HCT116 (cell line): ENCODE measurements around the gene SLC12A7. TPM values are rescaled to one million over a fixed set of nuclear protein-coding genes. Genes with fewer than 3 reads are reported as not detected.

Experiments
- ATAC-seq: fragments of 200-7000 bp; cut with Tn5 transposase; 2 replicates; pipeline ENCODE4 v1.9.1; 2020; ENCODE audit warnings: mild to moderate bottlenecking, moderate library complexity
- BruUV-seq: library from RNA; stranded (reverse); fragments of 400-500 nt; replicated peaks from 2 replicates; lab custom pipeline; 2021; lab: Mats Ljungman, UMichigan
- CTCF ChIA-PET: fragments of 300-600 bp; sonication (Branson Sonifier 250); formaldehyde crosslinking; loops from one replicate; lab custom pipeline; 2021; ENCODE audit warnings: antibody characterized with exemption; lab: Charles Lee
- POLR2A ChIA-PET: fragments of 300-600, 350-600 bp; sonication (Branson Sonifier 250); formaldehyde crosslinking; loops from one replicate; lab custom pipeline; 2021; ENCODE audit warnings: antibody characterized with exemption; lab: Charles Lee
- RAD21 ChIA-PET, 2 experiments: fragments of 300-600 bp; sonication (Branson Sonifier 250); formaldehyde crosslinking; loops; one replicate each; lab custom pipeline; 2023; ENCODE audit warnings: low total read pairs in 2 of 2; ENCODE audit not compliant: uncharacterized antibody in 2 of 2, unreplicated experiment in 2 of 2, low non-redundant PET in 1 of 2; lab: Charles Lee
- DNase-seq: peaks from one replicate; pipeline ENCODE4 v3.0.0-alpha.2; 2010; ENCODE audit warnings: low read depth, low spot score
- H2AFZ ChIP-seq: fragments of 200-600 bp; shearing (Covaris generic), sonication (generic); 2 replicates; pipeline ENCODE4 v1.6.1; 2017; ENCODE audit warnings: low read depth, mixed run types, mixed read lengths, antibody characterized with exemption, low read length; ENCODE audit not compliant: poor library complexity, severe bottlenecking
- H3K27ac ChIP-seq: 2 replicates; pipeline ENCODE4 v1.5.1; 2012; ENCODE audit warnings: low read depth, low read length
- H3K27me3 ChIP-seq: fragments of 200-600 bp; sonication (generic); 2 replicates; pipeline ENCODE4 v1.6.1; 2016; ENCODE audit warnings: mixed run types, low read length, mixed read lengths; ENCODE audit not compliant: insufficient read depth
- H3K36me3 ChIP-seq, 2 experiments: fragments of 200-500 bp in 1 of 2; fragments of 200-600 bp in 1 of 2; sonication (Bioruptor generic) in 1 of 2; sonication (generic) in 1 of 2; 2 replicates each; pipeline versions ENCODE4 v1.5.1 to v1.6.1; 2014 to 2016; ENCODE audit warnings: low read length in 2 of 2, inconsistent platforms in 1 of 2, mixed read lengths in 1 of 2, mixed run types in 1 of 2; ENCODE audit not compliant: insufficient read depth in 2 of 2, control insufficient read depth in 1 of 2
- H3K4me1 ChIP-seq, 2 experiments: fragments of 200-600 bp in 1 of 2; sonication (generic) in 1 of 2; 2 replicates each; pipeline versions ENCODE4 v1.5.1 to v1.6.1; 2012 to 2017; ENCODE audit warnings: low read length in 2 of 2, inconsistent platforms in 1 of 2, mild to moderate bottlenecking in 1 of 2, mixed read lengths in 1 of 2, mixed run types in 1 of 2, moderate library complexity in 1 of 2; ENCODE audit not compliant: insufficient read depth in 2 of 2, control insufficient read depth in 1 of 2
- H3K4me2 ChIP-seq: fragments of 200-600 bp; sonication (generic); 2 replicates; pipeline ENCODE4 v1.6.1; 2017; ENCODE audit warnings: mixed run types, low read length, mixed read lengths
- H3K4me3 ChIP-seq, 2 experiments: fragments of 200-600 bp in 1 of 2; sonication (generic) in 1 of 2; replicated peaks in 1 of 2; 2 replicates each; pipeline ENCODE4 v1.5.1; 2011 to 2016; ENCODE audit warnings: low read length in 2 of 2, control low read depth in 1 of 2, low read depth in 1 of 2, mild to moderate bottlenecking in 1 of 2, mixed read lengths in 1 of 2, mixed run types in 1 of 2
- H3K79me2 ChIP-seq: fragments of 200-600 bp; sonication (generic); 2 replicates; pipeline ENCODE4 v1.6.1; 2017; ENCODE audit warnings: mild to moderate bottlenecking, mixed run types, low read length, moderate library complexity, mixed read lengths; ENCODE audit not compliant: insufficient read depth
- H3K9ac ChIP-seq: fragments of 200-600 bp; sonication (generic); 2 replicates; pipeline ENCODE4 v1.6.1; 2016; ENCODE audit warnings: low read length, mixed read lengths
- H3K9me2 ChIP-seq: fragments of 200-600 bp; sonication (generic), shearing (Covaris generic); 2 replicates; pipeline ENCODE4 v1.6.1; 2017; ENCODE audit warnings: mixed run types, mild to moderate bottlenecking, moderate library complexity; ENCODE audit not compliant: insufficient read depth
- H3K9me3 ChIP-seq, 2 experiments: fragments of 200-500 bp in 1 of 2; fragments of 200-600 bp in 1 of 2; sonication (Bioruptor generic) in 1 of 2; sonication (generic) in 1 of 2; 2 replicates each; pipeline ENCODE4 v1.6.1; 2014 to 2017; ENCODE audit warnings: low read length in 2 of 2, mixed read lengths in 2 of 2, inconsistent platforms in 1 of 2, low read depth in 1 of 2, mild to moderate bottlenecking in 1 of 2, mixed run types in 1 of 2, moderate library complexity in 1 of 2; ENCODE audit not compliant: control insufficient read depth in 1 of 2, insufficient read depth in 1 of 2
- H4K20me1 ChIP-seq: fragments of 200-600 bp; sonication (generic), shearing (Covaris generic); 2 replicates; pipeline ENCODE4 v1.6.1; 2017; ENCODE audit warnings: mixed run types, mild to moderate bottlenecking, moderate library complexity; ENCODE audit not compliant: insufficient read depth
- CBX3 ChIP-seq: IDR thresholded peaks from 2 replicates; pipeline ENCODE4 v1.6.1; 2012; ENCODE audit warnings: low read depth
- CEBPB ChIP-seq: IDR thresholded peaks from 2 replicates; pipeline ENCODE4 v1.6.1; 2012; ENCODE audit warnings: low read depth
- EGR1 ChIP-seq: IDR thresholded peaks from 2 replicates; pipeline ENCODE4 v1.6.1; 2012; ENCODE audit warnings: low read depth
- EZH2phosphoT487 ChIP-seq: fragments of 200-600 bp; IDR thresholded peaks from 2 replicates; pipeline ENCODE4 v1.6.1; 2018; ENCODE audit warnings: antibody characterized with exemption, borderline replicate concordance
- FOSL1 ChIP-seq: IDR thresholded peaks from 2 replicates; pipeline ENCODE4 v1.6.1; 2012; ENCODE audit warnings: low read depth
- JUND ChIP-seq: IDR thresholded peaks from 2 replicates; pipeline ENCODE4 v1.6.1; 2012
- POLR2A ChIP-seq: IDR thresholded peaks from 2 replicates; pipeline ENCODE4 v1.7.0; 2011; ENCODE audit warnings: borderline replicate concordance; ENCODE audit not compliant: insufficient read depth, insufficient read length; ENCODE audit errors: extremely low read depth
- SIN3A ChIP-seq: IDR thresholded peaks from 2 replicates; pipeline ENCODE4 v1.6.1; 2012; ENCODE audit warnings: low read depth
- SP1 ChIP-seq: IDR thresholded peaks from 2 replicates; pipeline ENCODE4 v1.6.1; 2012; ENCODE audit warnings: low read depth
- SRF ChIP-seq: IDR thresholded peaks from 2 replicates; pipeline ENCODE4 v1.6.1; 2012; ENCODE audit warnings: low read depth
- YY1 ChIP-seq: IDR thresholded peaks from 2 replicates; pipeline ENCODE4 v1.6.1; 2011; ENCODE audit warnings: low read length, low read depth, moderate library complexity, mild to moderate bottlenecking; ENCODE audit not compliant: insufficient replicate concordance; ENCODE audit errors: extremely low read depth
- ZFX ChIP-seq: fragments of 450-650 bp; IDR thresholded peaks from 2 replicates; pipeline ENCODE4 v1.6.1; 2017
- ZNF274 ChIP-seq: fragments of 200-500 bp; sonication (Bioruptor generic); IDR thresholded peaks from 2 replicates; pipeline ENCODE4 v1.6.1; 2014; ENCODE audit warnings: mild to moderate bottlenecking, low read depth, low read length, inconsistent platforms
- intact Hi-C: fragments of 100-400 bp; cut with micrococcal nuclease; formaldehyde crosslinking; loops from 2 replicates; pipeline ENCODE4 v1.10.0; 2022
- total RNA-seq: library from RNA; stranded (reverse); gene quantifications from one replicate; pipeline ENCODE4 v1.2.1, GENCODE V29; 2021; ENCODE audit not compliant: unreplicated experiment
- TF ChIP-seq, protein P1 (sequence below), 3 experiments: fragments of 200-600 bp in 1 of 3; sonication (generic) in 1 of 3; IDR thresholded peaks in 2 of 3; conservative IDR thresholded peaks in 1 of 3; 2 replicates each; pipeline ENCODE4 v1.5.1; 2012 to 2017; ENCODE audit warnings: low read depth in 2 of 3, low read length in 2 of 3, antibody characterized with exemption in 1 of 3, borderline replicate concordance in 1 of 3, control low read depth in 1 of 3, mild to moderate bottlenecking in 1 of 3, mixed read lengths in 1 of 3, mixed run types in 1 of 3, moderate library complexity in 1 of 3; ENCODE audit not compliant: insufficient read depth in 1 of 3
- TF ChIP-seq, protein P2 (sequence below): IDR thresholded peaks from 2 replicates; pipeline ENCODE4 v1.6.1; 2012
- TF ChIP-seq, protein P3 (sequence below): IDR thresholded peaks from 2 replicates; pipeline ENCODE4 v1.6.1; 2012
- TF ChIP-seq, protein P4 (sequence below): IDR thresholded peaks from 2 replicates; pipeline ENCODE4 v1.6.1; 2012; ENCODE audit warnings: low read depth
- TF ChIP-seq, protein P5 (sequence below): IDR thresholded peaks from 2 replicates; pipeline ENCODE4 v1.6.1; 2011; ENCODE audit warnings: mild to moderate bottlenecking, low read length, moderate library complexity; ENCODE audit not compliant: insufficient replicate concordance; ENCODE audit errors: extremely low read depth

Gene SLC12A7
- total RNA-seq, 1 experiment from 2014 or later = 29.6 TPM

DNA sequence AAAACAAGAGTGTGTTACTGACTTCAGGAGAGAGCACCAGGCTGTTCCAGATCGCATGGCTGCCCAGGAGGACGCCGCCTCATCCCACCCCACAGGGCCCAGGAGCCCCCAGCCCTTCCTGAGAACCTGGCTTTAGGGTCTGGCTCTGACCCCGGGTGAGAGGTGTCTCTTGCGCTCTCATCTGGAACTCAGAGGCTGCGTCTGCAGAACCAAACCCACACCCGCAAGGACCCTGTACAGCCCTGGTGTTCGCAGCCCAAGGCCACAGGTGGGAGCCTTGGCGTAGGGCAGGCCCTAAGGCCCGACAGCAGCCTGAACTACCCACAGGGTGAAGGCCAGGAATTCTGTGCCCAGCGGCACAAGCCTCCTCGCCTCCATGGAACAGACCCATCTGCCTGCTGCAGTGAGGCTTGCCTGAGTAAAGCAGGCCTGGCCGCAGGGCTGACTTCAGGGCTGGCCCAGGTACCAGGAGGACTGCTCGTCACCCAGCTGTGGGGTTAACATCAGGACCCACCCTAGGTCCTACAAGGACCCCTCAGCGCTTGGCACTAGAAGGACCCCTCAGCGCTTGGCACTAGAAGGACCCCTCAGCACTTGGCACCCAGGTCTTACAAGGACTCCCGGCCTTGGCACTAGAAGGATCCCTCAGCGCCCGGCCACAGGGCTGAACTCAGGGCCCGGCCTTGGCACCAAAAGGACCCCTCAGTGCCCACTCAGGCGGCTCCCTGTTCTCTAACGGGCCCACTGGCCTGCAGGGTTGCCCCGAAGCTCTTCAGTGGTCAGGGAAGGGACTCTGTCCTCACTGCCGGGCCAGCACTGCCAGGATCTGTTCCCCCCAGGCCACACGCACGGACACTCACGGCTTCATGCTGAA is 55.0 kb downstream of the SLC12A7 start:
- Histone ChIP-seq H3K9ac (no peak overlapping the region), H3K4me2 (no peak overlapping the region), H4K20me1 (no peaks in the 10 kb centered on the region), H3K27me3 (no peaks in the 10 kb centered on the region), H3K4me3 (no peak overlapping the region)
- ATAC-seq = no peak
- DNase-seq = no peak
- ChIA-PET CTCF (no interaction called here), RAD21 (no interaction called here)
- intact Hi-C loops = no loop called here
- TF ChIP-seq, protein P1, sequence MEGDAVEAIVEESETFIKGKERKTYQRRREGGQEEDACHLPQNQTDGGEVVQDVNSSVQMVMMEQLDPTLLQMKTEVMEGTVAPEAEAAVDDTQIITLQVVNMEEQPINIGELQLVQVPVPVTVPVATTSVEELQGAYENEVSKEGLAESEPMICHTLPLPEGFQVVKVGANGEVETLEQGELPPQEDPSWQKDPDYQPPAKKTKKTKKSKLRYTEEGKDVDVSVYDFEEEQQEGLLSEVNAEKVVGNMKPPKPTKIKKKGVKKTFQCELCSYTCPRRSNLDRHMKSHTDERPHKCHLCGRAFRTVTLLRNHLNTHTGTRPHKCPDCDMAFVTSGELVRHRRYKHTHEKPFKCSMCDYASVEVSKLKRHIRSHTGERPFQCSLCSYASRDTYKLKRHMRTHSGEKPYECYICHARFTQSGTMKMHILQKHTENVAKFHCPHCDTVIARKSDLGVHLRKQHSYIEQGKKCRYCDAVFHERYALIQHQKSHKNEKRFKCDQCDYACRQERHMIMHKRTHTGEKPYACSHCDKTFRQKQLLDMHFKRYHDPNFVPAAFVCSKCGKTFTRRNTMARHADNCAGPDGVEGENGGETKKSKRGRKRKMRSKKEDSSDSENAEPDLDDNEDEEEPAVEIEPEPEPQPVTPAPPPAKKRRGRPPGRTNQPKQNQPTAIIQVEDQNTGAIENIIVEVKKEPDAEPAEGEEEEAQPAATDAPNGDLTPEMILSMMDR (IDR thresholded peaks at IDR 0.05 in 2 of 3, conservative IDR thresholded peaks at IDR 0.05 in 1 of 3; ENCODE audit: borderline replicate concordance in 1 of 3, insufficient read depth in 1 of 3, low read depth in 2 of 3, low read length in 2 of 3) = no peak
- TF ChIP-seq POLR2A (no peak), FOSL1 (no peak), ZFX (no peak), YY1 (no peak), JUND (no peak), CEBPB (no peak), EZH2phosphoT487 (no peak), CBX3 (no peak), SP1 (no peak), ZNF274 (no peak), SIN3A (no peak), EGR1 (no peak), SRF (no peak)
- TF ChIP-seq, protein P2, sequence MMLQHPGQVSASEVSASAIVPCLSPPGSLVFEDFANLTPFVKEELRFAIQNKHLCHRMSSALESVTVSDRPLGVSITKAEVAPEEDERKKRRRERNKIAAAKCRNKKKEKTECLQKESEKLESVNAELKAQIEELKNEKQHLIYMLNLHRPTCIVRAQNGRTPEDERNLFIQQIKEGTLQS = no peak
- TF ChIP-seq, protein P3, sequence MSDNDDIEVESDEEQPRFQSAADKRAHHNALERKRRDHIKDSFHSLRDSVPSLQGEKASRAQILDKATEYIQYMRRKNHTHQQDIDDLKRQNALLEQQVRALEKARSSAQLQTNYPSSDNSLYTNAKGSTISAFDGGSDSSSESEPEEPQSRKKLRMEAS = no peak
- TF ChIP-seq, protein P4, sequence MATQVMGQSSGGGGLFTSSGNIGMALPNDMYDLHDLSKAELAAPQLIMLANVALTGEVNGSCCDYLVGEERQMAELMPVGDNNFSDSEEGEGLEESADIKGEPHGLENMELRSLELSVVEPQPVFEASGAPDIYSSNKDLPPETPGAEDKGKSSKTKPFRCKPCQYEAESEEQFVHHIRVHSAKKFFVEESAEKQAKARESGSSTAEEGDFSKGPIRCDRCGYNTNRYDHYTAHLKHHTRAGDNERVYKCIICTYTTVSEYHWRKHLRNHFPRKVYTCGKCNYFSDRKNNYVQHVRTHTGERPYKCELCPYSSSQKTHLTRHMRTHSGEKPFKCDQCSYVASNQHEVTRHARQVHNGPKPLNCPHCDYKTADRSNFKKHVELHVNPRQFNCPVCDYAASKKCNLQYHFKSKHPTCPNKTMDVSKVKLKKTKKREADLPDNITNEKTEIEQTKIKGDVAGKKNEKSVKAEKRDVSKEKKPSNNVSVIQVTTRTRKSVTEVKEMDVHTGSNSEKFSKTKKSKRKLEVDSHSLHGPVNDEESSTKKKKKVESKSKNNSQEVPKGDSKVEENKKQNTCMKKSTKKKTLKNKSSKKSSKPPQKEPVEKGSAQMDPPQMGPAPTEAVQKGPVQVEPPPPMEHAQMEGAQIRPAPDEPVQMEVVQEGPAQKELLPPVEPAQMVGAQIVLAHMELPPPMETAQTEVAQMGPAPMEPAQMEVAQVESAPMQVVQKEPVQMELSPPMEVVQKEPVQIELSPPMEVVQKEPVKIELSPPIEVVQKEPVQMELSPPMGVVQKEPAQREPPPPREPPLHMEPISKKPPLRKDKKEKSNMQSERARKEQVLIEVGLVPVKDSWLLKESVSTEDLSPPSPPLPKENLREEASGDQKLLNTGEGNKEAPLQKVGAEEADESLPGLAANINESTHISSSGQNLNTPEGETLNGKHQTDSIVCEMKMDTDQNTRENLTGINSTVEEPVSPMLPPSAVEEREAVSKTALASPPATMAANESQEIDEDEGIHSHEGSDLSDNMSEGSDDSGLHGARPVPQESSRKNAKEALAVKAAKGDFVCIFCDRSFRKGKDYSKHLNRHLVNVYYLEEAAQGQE = no peak
- TF ChIP-seq, protein P5, sequence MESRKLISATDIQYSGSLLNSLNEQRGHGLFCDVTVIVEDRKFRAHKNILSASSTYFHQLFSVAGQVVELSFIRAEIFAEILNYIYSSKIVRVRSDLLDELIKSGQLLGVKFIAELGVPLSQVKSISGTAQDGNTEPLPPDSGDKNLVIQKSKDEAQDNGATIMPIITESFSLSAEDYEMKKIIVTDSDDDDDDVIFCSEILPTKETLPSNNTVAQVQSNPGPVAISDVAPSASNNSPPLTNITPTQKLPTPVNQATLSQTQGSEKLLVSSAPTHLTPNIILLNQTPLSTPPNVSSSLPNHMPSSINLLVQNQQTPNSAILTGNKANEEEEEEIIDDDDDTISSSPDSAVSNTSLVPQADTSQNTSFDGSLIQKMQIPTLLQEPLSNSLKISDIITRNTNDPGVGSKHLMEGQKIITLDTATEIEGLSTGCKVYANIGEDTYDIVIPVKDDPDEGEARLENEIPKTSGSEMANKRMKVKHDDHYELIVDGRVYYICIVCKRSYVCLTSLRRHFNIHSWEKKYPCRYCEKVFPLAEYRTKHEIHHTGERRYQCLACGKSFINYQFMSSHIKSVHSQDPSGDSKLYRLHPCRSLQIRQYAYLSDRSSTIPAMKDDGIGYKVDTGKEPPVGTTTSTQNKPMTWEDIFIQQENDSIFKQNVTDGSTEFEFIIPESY = no peak
- TF ChIP-seq, all 23 proteins: peak for 0
- peaks cover 0 to 1% of the 10 kb centered on the region in 2 experiments; a peak in 2 of 4 replicates for H3K36me3 ChIP-seq
- no peaks in the 10 kb centered on the region for H3K4me1 ChIP-seq
- BruUV-seq = no TSS peak
- H3K27ac ChIP-seq = no peak overlapping the region
- H3K79me2 ChIP-seq = no peaks in the 10 kb centered on the region
- POLR2A ChIA-PET = no interaction called here
- H2AFZ ChIP-seq = no peak overlapping the region
- H3K9me2 ChIP-seq = no peaks in the 10 kb centered on the region
- no peaks in the 10 kb centered on the region for H3K9me3 ChIP-seq
